ENCODE data around the gene CALY.

Gene CALY

DNA sequence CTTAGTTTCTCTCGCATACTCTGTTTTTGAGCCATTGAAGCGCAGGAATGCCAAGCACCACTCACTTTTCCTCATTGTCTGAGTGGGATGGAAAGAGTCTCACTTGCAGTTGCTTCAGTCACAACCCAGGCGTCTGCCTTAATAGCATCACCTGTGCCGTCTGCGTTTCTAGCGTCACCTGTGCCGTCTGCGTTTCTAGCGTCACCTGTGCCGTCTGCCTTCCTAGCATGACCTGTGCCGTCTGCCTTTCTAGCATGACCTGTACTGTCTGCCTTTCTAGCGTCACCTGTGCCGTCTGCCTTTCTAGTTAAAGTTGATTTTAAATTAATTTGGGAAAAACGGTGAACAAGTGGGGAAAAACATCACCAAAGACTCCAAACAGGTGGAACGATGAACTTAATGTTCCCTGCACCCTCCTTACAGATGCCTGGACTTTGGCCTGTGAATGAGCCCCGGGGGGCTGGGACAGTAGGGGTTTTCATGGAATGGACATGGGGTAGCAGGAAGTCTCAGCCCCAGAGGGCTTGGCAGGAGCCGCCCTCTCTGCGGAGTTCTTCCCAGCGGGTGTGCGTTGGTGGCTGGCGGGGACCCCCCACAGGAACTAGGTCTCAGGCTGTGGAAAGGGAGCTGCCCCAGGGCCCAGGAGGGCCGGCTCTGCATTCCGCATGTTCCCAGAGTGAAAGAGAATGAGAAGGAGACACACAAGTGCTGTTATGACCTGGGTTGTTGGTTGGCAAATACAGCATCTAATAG lies 24.5 kb downstream of the CALY start:
- no peak overlapping the region for H3K4me3 ChIP-seq (ENCODE audit: low read depth, low read length)
- no peak for TF ChIP-seq CTCF (IDR thresholded peaks at IDR 0.05; ENCODE audit: borderline replicate concordance, insufficient read depth, low read depth, low read length)

DNA sequence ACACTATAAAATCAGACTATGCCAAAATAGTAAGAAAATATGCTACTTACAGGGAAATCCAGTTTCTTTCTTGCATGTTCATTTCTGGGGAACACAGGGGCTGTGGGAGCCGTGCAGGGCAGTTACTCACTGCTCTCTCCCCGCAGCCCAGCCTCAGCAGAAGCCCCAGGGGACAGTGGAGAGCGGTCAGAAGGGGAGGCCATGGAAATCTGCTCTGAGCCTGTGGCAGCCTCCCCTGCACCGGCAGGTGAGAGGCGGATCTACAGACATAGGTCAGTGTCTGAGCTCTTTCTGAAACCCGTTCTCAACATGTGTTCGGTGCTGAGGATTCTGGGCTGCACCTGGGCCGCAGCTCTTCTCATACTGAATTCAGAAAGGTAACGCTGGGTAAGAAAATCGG lies 25.1 kb downstream of the CALY start:
- no peak for TF ChIP-seq CTCF (IDR thresholded peaks at IDR 0.05; ENCODE audit: borderline replicate concordance, insufficient read depth, low read depth, low read length)
- H3K4me3 ChIP-seq (ENCODE audit: low read depth, low read length), result no peak overlapping the region

GRCh38 chr10:133310789-133311188 lies 25.9 kb downstream of the CALY start:
- TF ChIP-seq CTCF (IDR thresholded peaks at IDR 0.05; ENCODE audit: borderline replicate concordance, insufficient read depth, low read depth, low read length), result no peak
- H3K4me3 ChIP-seq (ENCODE audit: low read depth, low read length), result no peak overlapping the region

DNA sequence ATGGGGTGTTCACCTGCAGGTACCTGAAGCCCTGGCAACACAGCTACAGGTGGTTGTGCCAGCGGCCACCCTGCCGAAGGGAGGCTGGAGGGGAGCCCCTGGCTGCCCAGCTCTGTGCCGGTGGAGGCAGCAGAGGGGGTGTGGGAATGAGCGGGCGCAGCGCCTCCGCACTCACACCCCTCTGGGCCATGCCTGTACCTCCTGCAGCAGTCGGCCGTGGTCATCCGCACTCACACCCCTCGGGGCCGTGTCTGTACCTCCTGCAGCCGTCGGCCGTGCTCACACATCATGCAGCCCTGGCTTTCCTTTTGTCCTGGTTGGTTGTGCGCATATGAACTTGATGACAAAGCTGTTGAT lies 26.3 kb downstream of the CALY start:
- TF ChIP-seq CTCF (IDR thresholded peaks at IDR 0.05; ENCODE audit: borderline replicate concordance, insufficient read depth, low read depth, low read length), result no peak
- H3K4me3 ChIP-seq (ENCODE audit: low read depth, low read length), result no peak overlapping the region

- no peak overlapping the region for H3K4me3 ChIP-seq (ENCODE audit: low read depth, low read length)
- no peak for TF ChIP-seq CTCF (IDR thresholded peaks at IDR 0.05; ENCODE audit: borderline replicate concordance, insufficient read depth, low read depth, low read length)
Measured at GRCh38 chr10:133309720-133310398, 26.8 kb downstream of the CALY start.

GRCh38 chr10:133309100-133309719 lies 27.5 kb downstream of the CALY start:
- H3K4me3 ChIP-seq (ENCODE audit: low read depth, low read length), result peak overlapping the region; percentile 74
- no peak for TF ChIP-seq CTCF (IDR thresholded peaks at IDR 0.05; ENCODE audit: borderline replicate concordance, insufficient read depth, low read depth, low read length)

Data from GM12875 (cell line).